Chondrocyte (in vitro differentiated cells): ENCODE results near the gene IFI27L2. TPM values are rescaled to one million over a fixed set of nuclear protein-coding genes. Genes with fewer than 3 reads are reported as not detected.

Source experiments
- DNase-seq: peaks from one replicate; pipeline ENCODE4 v3.0.0; 2021; ENCODE audit warnings: mixed read lengths, low spot score
- H3K27ac Mint-ChIP-seq: one replicate; pipeline ENCODE4 v1.8.0; 2021; ENCODE audit warnings: mild to moderate bottlenecking, moderate library complexity, mixed read lengths; ENCODE audit not compliant: unreplicated experiment
- H3K27me3 Mint-ChIP-seq: 2 replicates; pipeline ENCODE4 v1.8.0; 2021; ENCODE audit warnings: low read depth, mixed read lengths
- H3K36me3 Mint-ChIP-seq: 2 replicates; pipeline ENCODE4 v1.8.0; 2021; ENCODE audit warnings: low read depth, mixed read lengths
- H3K4me1 Mint-ChIP-seq: 2 replicates; pipeline ENCODE4 v1.8.0; 2021; ENCODE audit warnings: low read depth, mild to moderate bottlenecking, mixed read lengths
- H3K4me3 Mint-ChIP-seq: one replicate; pipeline ENCODE4 v1.8.0; 2021; ENCODE audit warnings: mild to moderate bottlenecking, moderate library complexity, mixed read lengths; ENCODE audit not compliant: unreplicated experiment
- H3K9me3 Mint-ChIP-seq: 2 replicates; pipeline ENCODE4 v1.8.0; 2021; ENCODE audit warnings: low read depth, mixed read lengths
- CTCF ChIP-seq: fragments of 200-600 bp; sonication (generic); IDR thresholded peaks from 2 replicates; pipeline ENCODE4 v1.5.0; 2021; ENCODE audit warnings: antibody characterized with exemption, mild to moderate bottlenecking, moderate library complexity
- total RNA-seq: library from RNA; stranded (reverse); gene quantifications from 3 replicates; pipeline ENCODE4 v1.2.1, GENCODE V29; 2021

IFI27L2 gene
- total RNA-seq, 1 donor from 2014 or later, result 66.8 TPM

DNA sequence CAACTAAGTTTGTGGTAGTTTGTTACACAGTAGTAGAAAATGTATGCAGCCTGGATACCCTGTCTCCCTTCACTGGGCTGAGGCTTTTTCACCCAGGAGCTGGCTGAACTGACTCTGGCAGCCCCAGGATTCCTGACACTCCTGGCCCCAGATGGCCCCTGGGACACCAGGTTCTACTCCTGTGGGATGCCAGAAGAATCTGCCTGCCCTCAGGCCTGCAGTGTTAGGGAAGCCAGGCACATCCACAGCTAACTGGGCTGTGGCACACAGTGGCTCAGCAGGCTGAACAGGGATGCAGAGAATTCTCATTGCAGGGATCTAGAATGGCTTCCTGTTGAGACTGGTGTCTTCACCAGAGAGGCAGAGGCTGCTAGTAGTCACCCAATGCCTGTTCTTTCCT lies 10.3 kb downstream of the IFI27L2 start:
- TF ChIP-seq CTCF, result no peak
- peaks cover 2% of the 10 kb centered on the region for H3K36me3 Mint-ChIP-seq
- peaks cover 12% of the 10 kb centered on the region for H3K27me3 Mint-ChIP-seq
- peak; percentile 47 for DNase-seq
- H3K27ac Mint-ChIP-seq, result no peak overlapping the region
- H3K4me3 Mint-ChIP-seq, result no peak overlapping the region
- peaks cover 10% of the 10 kb centered on the region for H3K9me3 Mint-ChIP-seq
- H3K4me1 Mint-ChIP-seq, result peaks cover 37% of the 10 kb centered on the region

DNA sequence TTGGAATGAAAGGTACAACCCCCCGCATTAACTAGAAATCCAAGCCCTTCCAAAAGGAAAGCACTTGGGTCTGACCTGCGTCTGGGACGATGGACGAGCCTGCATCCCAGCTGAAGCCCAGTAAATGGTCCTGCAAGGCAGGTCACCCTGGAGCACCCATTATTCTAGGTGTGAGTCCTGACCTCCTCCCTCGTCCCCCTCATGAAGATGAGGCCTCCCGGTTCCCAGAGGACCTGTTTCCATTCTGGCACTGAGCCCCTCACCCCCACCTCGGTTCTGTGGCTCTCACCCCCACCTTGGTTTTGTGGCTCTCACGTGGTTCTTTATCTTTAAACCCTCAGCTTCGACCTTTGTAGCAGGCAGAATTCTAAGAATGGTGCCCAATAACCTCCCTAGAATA lies 11.5 kb downstream of the IFI27L2 start:
- H3K27ac Mint-ChIP-seq, result no peak overlapping the region
- H3K4me3 Mint-ChIP-seq, result no peak overlapping the region
- peak; percentile 38 for DNase-seq
- H3K27me3 Mint-ChIP-seq, result peaks cover 12% of the 10 kb centered on the region
- TF ChIP-seq CTCF, result no peak
- H3K9me3 Mint-ChIP-seq, result peaks cover 10% of the 10 kb centered on the region
- H3K4me1 Mint-ChIP-seq, result peaks cover 37% of the 10 kb centered on the region
- peaks cover 2% of the 10 kb centered on the region for H3K36me3 Mint-ChIP-seq

- Mint-ChIP-seq H3K36me3 (peaks cover 2% of the 10 kb centered on the region), H3K4me3 (no peak overlapping the region), H3K9me3 (peaks cover 10% of the 10 kb centered on the region), H3K4me1 (peaks cover 29% of the 10 kb centered on the region), H3K27ac (no peak overlapping the region), H3K27me3 (peaks cover 12% of the 10 kb centered on the region)
- peak; percentile 82 for DNase-seq
- TF ChIP-seq CTCF, result no peak
Measured at GRCh38 chr14:94116701-94117100, 12.7 kb downstream of the IFI27L2 start.

- TF ChIP-seq CTCF, result no peak
- Mint-ChIP-seq H3K27ac (no peak overlapping the region), H3K4me3 (no peak overlapping the region), H3K36me3 (no peaks in the 10 kb centered on the region), H3K9me3 (peaks cover 7% of the 10 kb centered on the region), H3K4me1 (peaks cover 18% of the 10 kb centered on the region), H3K27me3 (peaks cover 12% of the 10 kb centered on the region)
- peak; percentile 86 for DNase-seq
Measured at GRCh38 chr14:94115631-94116030, 13.8 kb downstream of the IFI27L2 start.

GRCh38 chr14:94115058-94115591 lies 14.3 kb downstream of the IFI27L2 start:
- no peak overlapping the region for H3K4me3 Mint-ChIP-seq
- peaks cover 15% of the 10 kb centered on the region for H3K4me1 Mint-ChIP-seq
- TF ChIP-seq CTCF, result no peak
- H3K36me3 Mint-ChIP-seq, result no peaks in the 10 kb centered on the region
- H3K9me3 Mint-ChIP-seq, result peaks cover 5% of the 10 kb centered on the region
- no peak for DNase-seq
- no peak overlapping the region for H3K27ac Mint-ChIP-seq
- H3K27me3 Mint-ChIP-seq, result peaks cover 12% of the 10 kb centered on the region
